NCI-H1092 (cell line): ENCODE results near the gene KCNIP4.

ENCODE experiments used
- DNase-seq: peaks from one replicate; lab custom pipeline; 2025; lab: John Stamatoyannopoulos, UW

Gene KCNIP4

DNA sequence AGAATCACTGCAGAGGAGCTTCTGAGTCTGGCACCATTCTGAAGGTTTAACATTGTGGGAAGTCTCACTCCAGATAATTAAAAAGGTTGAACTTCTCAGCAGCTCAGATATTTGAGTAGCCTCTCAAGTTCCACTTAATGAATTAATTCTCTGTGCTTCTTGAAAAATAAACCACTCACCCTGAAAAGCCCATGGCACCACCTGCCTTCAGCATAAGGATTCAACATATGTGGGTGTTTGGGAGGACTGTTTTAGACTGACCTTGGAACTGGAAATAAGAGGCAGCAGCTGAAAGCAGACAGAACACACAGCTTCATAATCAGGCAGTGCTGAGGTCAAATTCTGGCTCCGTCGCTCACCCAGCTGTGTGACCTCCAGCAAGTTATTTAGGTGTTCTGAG, 100.6 kb downstream of the KCNIP4 start:
- DNase-seq: no peak

DNA sequence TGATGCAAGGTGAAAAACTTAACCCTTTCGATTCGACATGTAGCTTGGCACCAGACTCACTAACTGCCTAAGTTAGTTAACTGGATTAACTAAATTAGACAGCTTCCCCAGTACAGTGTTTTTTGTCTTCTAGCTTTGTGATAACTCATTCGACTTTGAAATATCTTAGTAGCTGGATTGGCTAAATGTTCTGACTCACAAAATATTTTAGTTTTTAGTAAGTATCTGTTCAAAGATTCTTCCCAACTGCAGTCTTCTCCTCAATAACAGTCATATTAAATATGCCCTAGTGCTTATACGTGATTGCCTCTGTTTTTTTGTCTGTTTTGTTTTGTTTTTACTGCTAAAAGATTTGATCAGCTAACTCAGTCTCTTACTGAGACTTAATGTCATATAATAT, 102.9 kb downstream of the KCNIP4 start:
- DNase-seq: no peak

DNA sequence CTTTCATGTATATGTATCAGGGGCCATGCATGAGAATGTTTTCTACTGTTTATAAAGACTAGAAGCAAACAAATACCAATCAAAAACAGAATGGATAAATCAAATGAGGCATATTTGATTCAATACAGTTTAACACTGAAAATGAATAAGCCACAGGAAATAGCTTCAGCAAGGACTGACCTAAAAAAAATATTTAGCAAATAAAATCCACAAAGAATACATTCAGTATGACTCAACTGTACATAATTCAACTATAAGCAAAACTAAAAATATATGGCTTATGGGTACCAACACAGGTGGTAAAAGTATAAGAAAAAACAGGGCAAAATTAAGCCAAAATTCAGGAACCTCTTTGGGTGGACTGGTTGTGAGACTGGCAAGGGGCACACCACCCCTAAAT, 112.9 kb downstream of the KCNIP4 start:
- no peak for DNase-seq

DNA sequence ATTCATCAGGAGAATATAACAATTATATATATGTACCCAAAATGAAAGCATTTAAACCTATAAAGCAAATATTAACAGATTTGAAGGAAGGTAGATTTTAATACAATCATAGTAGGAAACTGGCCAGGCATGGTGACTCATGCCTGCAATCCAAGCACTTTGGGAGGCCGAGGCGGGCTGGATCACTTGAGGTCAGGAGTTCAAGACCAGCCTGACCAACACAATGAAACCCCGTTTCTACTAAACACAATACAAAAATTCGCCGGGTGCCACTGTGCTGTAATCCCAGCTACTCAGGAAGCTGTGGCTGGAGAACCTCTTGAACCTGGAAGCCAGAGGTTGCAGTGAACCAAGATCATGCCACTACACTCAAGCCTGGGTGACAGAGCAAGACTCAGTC, 118.3 kb downstream of the KCNIP4 start:
- no peak for DNase-seq

DNA sequence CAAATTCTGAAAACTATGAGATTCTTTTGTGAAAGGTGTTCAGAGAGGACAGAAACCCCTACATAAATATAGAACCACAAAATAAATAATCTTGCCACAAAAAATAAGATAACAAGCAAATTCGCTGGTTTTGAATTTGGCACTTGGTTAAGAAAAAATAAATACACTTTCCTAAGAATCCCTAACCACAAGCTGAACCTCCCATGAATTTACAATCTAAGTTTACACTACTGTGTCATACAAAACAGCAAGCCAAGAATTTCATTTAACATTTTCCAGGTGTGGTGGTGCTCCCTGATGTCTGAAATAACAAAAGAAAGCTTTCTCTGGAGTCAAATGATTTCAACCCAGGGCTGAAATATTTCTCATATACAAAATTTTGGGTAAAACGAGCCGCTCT, 121.0 kb downstream of the KCNIP4 start:
- no peak for DNase-seq

DNA sequence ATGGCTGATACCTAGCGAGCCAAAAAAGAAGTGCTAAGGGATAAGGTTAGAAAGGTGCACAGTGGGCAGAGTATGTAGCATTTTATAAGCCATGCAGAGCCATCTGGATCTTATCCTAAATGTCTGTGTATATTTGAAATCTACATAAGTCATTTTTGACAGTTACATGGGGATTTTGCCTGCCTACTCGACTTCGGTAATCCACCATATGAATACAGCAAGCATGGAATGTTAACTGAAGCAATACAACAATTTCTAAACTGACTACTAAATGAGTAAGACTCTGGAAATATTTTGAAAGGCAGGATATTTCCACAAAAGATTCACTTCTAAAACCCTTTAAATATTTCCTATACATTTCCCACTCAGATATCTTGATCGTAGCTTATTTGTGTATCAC, 122.5 kb downstream of the KCNIP4 start:
- no peak for DNase-seq

DNA sequence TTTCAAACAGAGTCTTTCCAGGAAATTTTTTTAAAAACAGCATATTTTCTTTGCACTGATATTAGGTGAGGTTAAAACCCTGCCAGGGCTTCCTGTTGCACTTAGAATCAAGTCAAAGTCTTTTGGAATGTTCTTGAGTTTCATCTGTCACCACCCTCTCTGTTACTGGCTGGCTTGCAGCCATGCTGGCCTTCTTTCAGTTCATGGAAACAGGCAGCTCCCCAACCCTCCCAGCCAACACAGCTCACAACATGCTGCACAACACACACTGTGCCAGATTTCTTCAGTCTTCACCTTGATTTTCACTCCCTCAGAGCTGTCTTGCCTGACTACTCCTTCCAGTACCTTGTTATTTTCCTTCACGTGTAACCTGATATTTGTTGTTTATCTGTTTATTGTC, 129.5 kb downstream of the KCNIP4 start:
- DNase-seq: no peak

DNA sequence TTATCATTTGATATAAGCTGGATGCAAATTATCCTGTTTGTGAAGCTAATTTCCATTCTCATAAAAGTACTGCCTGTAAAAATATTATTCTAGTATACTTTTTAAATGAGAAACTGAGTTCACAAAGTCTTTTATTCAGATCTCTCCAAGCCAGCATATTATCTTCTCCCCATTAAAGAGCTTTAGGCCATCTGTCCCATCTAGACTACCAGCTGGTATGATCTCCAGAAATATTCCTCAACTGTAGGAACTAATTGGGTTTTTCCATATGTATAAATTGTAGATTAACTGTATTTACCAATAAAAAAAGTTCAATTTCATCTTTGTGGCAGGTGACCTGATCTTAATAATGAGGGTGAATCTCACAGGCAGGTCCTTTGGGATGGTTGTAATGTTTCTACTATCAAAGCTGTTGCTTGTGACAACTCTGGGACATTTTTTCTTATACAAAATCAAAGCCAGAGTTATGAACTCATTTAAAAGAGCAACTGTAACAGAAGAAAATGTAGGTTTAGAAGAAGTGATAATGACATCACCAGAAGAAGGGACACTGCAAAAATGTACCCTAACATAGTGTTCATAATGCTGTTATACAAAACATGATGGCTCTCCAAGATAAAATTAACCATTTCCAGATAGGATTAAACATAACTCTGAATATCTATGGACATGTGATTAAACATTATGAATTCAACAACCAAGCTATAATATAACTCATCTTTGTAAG, 132.8 kb downstream of the KCNIP4 start:
- DNase-seq: no peak

DNA sequence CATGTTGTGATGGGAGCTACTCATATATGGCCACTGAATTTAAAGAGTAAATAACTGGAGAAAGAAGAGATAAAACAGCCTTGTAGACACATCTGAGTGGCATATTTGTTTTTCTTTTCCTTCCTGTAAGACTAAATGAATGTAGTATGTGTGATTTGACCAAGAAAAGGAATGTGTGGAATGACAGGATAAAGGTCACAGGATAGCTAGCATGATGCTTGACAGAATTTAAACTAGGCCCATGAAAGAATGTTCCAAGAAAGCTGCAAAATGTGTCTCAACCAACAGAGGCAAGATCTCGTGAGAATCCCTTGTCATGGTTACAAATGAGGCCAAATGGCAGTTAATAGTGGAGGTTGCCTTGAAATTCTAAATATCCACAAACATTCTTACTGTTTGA, 137.0 kb downstream of the KCNIP4 start:
- DNase-seq: no peak

DNA sequence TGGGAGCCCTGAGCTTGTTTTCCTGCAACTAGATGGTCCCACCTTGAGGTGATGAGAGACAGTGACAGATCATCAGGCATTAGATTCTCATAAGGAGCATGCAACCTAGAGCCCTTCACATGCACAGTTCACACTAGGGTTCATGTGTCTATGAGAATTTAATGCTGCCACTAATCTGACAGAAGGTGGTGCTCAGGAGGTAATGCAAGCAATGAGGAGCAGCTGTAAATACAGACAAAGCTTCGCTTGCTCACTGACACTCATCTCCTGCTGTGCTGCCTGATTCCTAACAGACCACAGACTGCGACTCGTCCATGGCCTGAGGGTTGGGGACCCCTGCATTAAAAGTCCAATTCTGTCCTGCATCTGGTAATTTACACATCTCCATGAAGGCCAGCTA, 141.6 kb downstream of the KCNIP4 start:
- no peak for DNase-seq

DNA sequence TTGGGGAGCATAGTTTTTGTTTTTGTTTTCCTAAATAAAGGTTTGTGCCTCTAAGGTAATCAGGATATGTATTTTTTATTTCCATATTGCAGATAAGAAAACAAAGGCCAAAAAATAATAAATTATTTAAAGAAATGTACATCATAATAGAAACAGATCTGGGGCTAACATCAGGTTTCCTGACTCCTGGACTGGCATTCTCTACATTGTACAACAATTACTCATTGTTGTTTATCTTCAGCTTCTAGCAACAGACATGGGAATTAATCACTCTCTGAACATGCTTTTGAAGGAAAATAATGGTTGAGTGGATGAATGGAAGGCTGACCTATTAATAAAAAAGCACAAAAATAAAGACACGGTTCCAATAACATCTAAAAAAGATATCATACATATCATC, 146.2 kb downstream of the KCNIP4 start:
- no peak for DNase-seq

DNA sequence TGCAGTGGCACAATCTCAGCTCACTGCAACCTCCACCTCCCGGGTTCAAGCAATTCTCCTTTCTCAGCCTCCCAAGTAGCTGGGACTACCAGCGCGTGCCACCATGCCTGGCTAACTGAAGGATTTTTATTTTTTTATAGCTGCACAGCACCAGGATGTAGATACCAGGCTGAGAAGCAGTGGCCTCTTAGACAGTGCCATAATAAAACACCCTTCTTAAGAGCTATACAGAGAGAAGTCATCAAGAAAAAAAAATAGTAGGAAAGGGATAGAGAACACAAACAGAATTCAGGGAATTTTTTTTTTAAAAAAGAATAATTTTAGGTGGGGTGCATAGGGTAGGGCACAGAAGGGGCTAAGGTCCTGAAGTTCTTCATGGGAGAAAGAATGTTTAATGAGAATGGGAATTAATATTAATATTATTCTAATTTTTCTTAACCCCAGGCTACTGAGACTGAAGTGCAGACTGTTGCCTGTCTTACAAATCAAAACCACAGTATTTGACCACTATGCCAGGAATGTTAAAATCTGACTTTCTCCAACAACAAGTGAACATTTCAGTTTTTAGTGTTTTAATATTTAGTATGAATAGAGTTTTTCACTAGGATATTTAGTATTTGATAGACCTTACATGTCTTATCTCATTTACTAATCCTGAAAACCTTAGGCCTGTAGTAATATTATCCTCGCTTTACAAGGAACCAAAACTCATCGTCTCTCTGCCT, 146.7 kb downstream of the KCNIP4 start:
- DNase-seq: no peak

DNA sequence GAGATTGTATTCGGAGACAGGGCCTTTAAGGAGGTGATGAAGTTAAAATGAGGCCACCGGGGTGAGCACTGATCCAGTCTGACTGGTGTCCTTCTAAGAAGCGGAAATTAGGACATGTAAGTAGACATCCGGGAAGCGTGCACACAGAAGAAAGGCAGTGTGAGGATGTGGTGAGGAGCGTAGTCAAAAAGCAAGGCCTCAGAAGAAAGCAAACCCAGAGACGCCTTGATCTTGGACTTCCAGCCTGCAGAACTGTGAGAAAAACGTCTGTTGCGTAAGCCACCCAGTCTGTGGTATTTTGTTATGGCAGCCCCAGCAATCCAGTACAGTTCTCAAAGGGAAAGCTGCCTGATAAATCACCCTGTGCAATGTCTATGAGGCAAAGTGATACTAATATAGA, 153.5 kb downstream of the KCNIP4 start:
- no peak for DNase-seq

DNA sequence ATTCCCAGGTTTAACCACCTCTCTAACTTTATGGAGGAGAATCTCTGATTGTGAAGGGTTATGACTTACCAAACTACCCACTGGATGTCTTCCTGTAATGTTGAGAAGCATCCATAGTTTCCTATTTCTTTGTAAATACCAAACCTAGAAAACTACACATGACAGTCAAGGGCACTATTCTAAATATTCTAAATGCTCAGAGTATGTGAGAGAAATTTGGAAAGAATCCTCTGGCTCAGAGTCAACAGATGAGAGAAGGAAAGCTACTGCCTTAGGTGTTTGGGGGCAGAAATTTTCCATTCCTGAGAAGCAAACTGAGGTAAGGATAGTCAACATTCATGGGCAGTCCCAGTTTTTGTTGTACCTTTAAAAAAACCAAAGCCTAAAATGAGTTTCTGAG, 155.8 kb downstream of the KCNIP4 start:
- DNase-seq: no peak

DNA sequence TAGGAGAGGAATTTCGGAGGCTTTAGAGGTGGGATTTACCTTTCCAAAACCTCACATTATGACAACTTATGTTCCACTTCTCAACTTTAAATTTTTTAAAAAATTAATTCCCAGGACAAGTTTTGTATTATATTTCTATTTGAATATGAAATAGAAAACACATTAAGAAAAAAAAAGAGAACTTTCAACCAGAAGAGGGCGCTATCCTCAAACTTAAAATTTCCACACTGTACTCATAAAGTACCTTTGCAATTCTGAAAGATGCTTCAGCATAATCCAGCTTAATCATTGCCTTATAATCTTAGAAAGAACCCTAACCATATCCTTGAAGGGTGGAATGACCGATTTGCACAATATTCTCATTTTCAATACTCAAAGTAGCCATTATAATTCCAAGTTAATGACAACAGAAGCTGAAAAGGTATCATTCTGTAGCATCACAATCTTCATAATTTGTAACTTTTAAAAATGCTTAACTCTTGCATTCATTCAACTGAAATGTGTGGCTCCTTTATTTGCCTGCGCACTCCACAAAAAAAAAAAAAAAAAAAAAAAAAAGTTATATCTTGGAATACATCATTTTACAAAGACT, 158.0 kb downstream of the KCNIP4 start:
- DNase-seq: no peak

DNA sequence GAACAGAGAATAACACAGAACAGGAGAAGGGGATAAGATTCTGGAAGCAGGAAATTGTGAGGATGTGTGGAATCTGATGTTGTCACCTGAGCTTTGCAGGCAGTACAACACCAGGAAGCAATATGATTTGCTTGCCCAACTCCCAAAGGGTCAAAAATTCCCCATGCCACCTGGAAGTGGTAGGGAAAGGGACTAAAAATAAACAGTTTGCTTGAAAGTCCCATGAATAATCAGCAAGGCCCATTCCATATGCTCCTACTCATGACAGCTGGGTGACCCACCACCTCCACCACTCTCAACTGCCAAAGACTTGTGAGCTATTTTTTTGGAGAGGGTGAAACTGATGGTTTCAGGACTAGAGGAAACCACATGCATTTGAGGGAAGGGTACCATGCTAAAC, 168.4 kb downstream of the KCNIP4 start:
- no peak for DNase-seq

DNA sequence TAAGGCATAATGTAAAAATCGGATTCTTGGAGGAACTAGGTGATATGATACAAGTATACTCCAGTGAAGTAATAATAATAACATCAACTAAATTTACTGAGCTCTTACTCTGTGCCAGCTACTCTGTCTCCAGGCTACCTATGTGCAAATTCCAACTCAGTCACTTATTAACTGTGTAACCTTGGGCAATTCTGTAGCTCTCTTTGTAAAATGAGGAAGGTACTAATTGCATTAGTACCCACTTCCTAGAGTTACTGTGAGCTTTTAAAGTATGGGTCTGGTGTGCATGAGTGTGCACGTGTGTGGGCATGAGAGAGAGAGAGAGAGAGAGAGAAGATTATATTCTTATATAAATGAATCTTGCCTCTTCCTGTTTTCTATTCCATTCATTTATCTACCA, 169.9 kb downstream of the KCNIP4 start:
- no peak for DNase-seq

DNA sequence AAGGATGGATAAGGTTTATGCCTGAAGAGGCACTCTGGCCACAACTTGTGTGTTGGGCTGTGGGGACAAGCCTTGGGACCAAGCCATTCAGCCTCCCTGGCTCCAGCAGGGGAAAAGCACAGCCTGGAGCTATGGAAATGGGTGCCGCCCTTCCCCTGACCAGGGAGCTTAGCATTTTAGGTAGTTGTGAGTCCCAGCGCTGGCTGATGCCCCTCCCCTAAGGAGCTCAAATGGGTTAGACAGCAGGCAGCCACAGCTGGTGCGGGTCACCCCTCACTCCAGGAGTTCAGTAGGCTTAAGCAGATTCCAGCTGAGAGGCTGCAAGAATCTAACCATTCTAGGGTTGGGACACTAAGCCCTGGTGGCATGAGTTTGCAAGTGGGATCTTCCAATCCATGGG, 172.9 kb downstream of the KCNIP4 start:
- DNase-seq: no peak

DNA sequence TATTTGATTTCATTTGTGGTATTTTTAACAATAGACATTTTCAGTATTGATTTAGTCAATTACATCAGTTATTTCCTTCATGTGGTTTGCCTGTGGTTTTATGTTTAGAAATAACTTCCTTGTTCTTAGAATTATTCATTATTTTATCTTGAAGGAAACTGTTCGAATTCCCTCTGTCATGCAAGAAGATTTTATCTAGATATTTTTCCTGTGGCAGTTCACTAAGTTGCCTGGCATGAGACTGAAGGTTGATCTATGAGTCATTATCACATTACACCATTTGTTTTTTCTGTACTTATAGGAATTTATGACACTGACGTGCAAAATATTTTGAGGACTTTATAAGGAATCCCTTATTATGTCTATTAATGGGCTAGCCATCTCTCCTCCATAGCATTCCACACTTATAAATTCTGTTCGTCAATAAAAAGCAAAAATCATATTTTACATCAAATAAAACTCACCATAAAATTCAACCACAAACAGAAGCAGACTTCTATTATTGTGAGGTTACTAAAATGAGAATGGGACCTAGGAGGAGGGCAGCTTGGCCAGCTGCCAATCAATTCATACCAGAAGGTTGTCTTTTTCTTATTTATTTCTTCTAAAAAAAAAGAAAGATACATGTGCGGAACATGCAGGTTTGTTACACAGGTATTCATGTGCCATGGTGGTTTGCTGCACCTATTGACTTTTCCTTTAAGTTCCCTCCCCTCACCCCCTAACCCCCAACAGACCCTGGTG, 179.0 kb downstream of the KCNIP4 start:
- no peak for DNase-seq

DNA sequence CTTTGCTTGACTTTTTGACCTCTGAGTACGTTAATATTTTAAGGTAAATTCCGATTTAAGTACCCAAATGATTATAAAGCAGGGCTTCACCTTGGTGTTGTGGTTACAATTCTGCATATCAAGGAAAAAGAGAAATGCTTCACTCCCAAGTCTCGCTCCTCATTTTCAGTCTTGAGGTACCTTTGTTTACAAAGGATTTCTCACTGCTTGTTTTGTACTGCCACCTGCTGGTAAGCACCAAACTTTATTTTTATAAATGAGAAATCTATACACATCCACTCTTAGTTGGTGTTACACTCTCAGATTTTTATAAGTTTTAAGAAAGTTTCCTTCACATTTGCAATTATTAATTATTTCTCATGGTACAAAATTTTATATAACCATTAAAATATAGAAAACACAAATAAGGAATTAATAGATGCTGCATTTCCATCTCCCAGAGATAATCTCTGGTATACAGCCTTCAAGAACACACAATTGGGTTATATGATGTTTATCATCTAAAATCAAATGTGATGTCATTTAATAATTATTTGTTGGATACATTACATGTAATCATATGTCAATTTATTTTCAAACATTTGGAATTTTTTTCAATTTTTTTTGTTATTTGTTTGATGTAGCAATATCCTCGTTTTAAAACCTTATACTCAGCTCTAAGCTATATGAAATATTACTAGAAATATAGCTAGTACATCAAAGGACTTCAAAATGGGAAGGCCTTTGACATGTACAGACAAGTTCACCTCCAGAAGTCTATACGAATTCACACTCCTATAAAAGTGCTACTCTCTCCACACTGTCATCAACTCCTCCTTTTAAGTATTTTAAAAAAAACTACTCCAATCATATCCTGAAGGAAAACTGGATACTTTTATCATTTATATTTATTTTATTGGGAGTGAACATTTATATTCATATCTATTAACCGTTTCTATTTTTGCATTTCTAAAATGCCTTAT, 179.9 kb downstream of the KCNIP4 start:
- peak; percentile 38 for DNase-seq

DNA sequence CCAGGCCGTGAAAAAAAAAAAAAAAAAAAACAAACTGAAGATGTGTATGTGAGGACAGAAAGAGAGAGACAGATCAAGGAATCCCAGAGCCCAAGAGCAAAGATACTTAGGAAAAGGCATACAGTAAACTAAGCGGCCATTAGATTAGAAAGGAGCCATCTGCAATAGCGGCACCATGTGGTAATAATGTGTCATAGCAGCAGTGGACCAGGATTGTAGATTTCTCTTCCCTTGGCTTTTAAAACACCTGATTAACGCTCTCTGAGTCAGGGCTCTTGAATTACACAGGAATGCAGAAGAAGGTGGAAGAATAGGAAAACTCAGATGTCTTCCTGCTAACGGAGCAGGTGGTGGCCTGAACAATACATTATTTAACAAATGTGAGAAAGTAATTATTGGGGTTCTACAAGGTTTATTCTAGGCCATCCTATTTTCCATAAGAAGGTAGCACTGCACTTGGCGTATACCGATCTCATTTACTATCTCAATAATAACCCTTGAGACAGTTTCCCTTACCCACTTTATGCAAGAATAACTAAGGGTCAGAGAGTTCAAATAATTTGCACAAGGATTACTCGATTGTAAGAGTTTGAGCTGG, 182.7 kb downstream of the KCNIP4 start:
- peak; percentile 34 for DNase-seq
